HCT116 (cell line): Measurements from ENCODE around the gene ZNF593.

Source experiments
- POLR2A ChIP-seq: IDR thresholded peaks from 2 replicates; pipeline ENCODE4 v1.7.0; 2011; ENCODE audit warnings: borderline replicate concordance; ENCODE audit not compliant: insufficient read depth, insufficient read length; ENCODE audit errors: extremely low read depth
- TF ChIP-seq, protein P1 (sequence below): IDR thresholded peaks from 2 replicates; pipeline ENCODE4 v1.6.1; 2012

DNA sequence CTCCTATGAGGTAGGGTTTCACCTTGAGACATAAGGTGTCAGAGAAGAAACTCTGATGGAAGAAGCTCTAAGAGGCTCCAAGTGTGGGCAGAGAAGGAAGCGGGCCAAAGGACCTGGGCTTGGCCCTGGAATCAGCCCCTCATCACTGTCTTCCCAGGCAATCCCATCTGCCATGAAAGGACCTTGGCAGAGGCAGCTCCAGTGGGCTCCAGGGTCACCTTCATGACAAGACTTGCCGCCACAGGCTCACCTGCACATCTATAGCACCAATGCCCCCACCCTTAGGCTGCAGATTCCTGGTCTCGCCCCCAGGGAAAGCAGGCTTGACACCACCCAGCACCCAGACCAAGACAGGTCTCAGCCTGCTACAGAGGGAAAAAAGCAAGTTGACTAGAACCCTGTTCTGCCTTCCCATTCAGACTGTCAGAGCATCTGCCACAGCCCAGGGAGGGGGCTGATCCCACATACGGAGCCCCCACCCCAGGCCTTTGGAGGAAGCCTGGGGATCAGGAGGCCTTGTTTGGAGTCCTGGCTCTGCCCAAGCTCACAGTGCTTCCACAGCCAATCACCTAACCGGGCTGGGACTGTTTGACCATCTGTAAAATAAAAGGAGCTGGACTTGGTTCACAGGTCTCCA, 11.3 kb upstream of the ZNF593 start:
- TF ChIP-seq POLR2A, result no peak
- TF ChIP-seq, protein P1, sequence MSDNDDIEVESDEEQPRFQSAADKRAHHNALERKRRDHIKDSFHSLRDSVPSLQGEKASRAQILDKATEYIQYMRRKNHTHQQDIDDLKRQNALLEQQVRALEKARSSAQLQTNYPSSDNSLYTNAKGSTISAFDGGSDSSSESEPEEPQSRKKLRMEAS, result no peak
